Neutrophil (primary cell): Measurements from ENCODE around the gene LRRK1.

Experiments
- H3K27ac ChIP-seq: fragments of 200-600 bp; sonication (generic); 2 replicates; pipeline ENCODE4 v1.5.1; 2016; ENCODE audit warnings: mild to moderate bottlenecking, moderate library complexity
- H3K27me3 ChIP-seq: fragments of 200-600 bp; sonication (generic); 2 replicates; pipeline ENCODE4 v1.6.0; 2016; ENCODE audit warnings: mild to moderate bottlenecking
- H3K36me3 ChIP-seq: fragments of 200-600 bp; sonication (generic); 2 replicates; pipeline ENCODE4 v1.5.1; 2017
- H3K4me1 ChIP-seq, 2 experiments: fragments of 200-600 bp in 1 of 2; sonication (generic) in 1 of 2; 1 replicate in 1 of 2; 2 replicates in 1 of 2; pipeline versions ENCODE4 v1.5.1 to v1.6.1; 2013 to 2016; ENCODE audit warnings: low read depth in 1 of 2, low read length in 1 of 2, mild to moderate bottlenecking in 1 of 2, moderate library complexity in 1 of 2; ENCODE audit not compliant: control insufficient read depth in 1 of 2, insufficient read depth in 1 of 2
- H3K4me3 ChIP-seq, 2 experiments: fragments of 200-600 bp in 1 of 2; sonication (generic) in 1 of 2; 1 replicate in 1 of 2; 2 replicates in 1 of 2; pipeline ENCODE4 v1.5.1; 2013 to 2016; ENCODE audit warnings: low read depth in 1 of 2, low read length in 1 of 2, mild to moderate bottlenecking in 1 of 2, moderate library complexity in 1 of 2
- H3K9me3 ChIP-seq: fragments of 200-600 bp; sonication (generic); 2 replicates; pipeline ENCODE4 v1.5.1; 2016
- TF ChIP-seq, protein P1 (sequence below): fragments of 200-600 bp; sonication (generic); IDR thresholded peaks from 2 replicates; pipeline ENCODE4 v1.5.1; 2016; ENCODE audit warnings: antibody characterized with exemption

Gene LRRK1

DNA sequence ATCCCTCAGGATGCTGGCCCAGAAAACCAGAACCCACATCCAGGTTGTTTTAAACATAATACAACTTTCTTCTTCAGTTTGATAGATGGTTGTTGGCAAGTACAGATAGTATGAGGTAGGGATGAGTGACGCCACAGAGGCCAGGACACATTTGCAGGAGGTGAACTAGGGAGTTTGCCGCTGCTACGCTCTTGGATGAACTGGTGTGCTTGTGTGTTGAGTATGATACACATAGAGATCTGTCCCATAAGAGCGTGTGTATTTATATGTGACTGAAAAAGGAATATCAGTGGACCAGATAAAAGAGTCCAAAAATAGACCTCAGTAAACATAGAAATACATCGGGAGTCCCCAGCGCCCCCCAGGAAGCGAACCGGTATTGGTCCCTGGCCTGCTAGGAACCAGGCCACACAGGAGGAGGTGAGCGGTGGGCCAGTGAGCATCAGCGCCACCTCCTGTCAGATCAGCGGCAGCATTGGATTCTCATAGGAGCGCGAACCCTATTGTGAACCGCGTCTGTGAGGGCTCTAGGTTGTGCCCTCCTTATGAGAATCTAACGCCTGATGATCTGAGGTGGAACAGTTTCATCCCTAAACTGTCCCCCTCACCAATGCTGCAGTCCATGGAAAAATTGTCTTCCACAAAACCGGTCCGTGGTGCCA lies 98.1 kb downstream of the LRRK1 start:
- Histone ChIP-seq H3K36me3 (peaks cover 90% of the 10 kb centered on the region), H3K27me3 (no peaks in the 10 kb centered on the region), H3K27ac (peak overlapping the region; percentile 51), H3K9me3 (no peaks in the 10 kb centered on the region), H3K4me3 (no peak overlapping the region), H3K4me1 (peaks cover 12% of the 10 kb centered on the region in 2 experiments)
- TF ChIP-seq, protein P1, sequence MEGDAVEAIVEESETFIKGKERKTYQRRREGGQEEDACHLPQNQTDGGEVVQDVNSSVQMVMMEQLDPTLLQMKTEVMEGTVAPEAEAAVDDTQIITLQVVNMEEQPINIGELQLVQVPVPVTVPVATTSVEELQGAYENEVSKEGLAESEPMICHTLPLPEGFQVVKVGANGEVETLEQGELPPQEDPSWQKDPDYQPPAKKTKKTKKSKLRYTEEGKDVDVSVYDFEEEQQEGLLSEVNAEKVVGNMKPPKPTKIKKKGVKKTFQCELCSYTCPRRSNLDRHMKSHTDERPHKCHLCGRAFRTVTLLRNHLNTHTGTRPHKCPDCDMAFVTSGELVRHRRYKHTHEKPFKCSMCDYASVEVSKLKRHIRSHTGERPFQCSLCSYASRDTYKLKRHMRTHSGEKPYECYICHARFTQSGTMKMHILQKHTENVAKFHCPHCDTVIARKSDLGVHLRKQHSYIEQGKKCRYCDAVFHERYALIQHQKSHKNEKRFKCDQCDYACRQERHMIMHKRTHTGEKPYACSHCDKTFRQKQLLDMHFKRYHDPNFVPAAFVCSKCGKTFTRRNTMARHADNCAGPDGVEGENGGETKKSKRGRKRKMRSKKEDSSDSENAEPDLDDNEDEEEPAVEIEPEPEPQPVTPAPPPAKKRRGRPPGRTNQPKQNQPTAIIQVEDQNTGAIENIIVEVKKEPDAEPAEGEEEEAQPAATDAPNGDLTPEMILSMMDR, result no peak

DNA sequence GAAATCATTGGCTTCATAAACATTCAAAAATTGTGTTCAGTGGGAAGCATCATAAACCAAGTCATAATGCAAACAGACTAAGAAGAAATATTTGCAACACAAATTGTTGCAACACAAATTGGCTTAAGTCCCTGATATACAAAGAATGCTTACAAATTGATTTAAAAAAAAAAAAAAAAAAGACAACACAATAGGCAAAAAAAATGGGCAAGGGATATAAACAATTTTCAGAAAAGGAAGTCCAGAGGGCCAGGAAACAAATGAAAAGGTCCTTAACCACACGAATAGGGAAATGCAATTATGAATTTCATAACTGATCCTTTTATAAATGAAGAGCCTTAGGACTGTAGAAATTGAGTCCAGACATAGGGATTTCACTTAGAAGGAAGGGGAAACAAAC lies 98.9 kb downstream of the LRRK1 start:
- peaks cover 12% of the 10 kb centered on the region in 2 experiments for H3K4me1 ChIP-seq
- H3K27me3 ChIP-seq, result no peaks in the 10 kb centered on the region
- H3K36me3 ChIP-seq, result peaks cover 90% of the 10 kb centered on the region
- H3K9me3 ChIP-seq, result no peaks in the 10 kb centered on the region
- H3K27ac ChIP-seq, result peak overlapping the region; percentile 51
- no peak overlapping the region for H3K4me3 ChIP-seq
- TF ChIP-seq, protein P1, result no peak

DNA sequence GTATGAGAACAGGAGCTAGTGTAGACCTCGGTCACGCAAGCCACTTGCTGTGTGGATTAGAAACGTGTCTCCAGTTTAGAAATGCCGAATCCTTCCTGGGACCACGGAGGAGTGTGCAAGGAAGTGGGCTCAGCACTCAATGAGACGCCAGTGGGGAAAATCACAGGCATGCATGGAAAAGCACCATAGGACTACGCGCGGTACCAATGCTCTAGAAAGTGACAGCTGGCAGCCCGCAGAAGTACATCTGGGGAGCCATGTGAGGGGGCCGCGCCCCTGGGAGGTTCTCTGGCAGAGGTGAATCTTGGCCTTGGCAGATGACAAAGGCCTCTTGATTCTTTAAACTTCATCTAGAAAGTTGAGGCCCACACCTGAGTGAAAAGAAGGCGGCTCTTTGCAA lies 99.3 kb downstream of the LRRK1 start:
- H3K27me3 ChIP-seq, result no peaks in the 10 kb centered on the region
- peaks cover 13 to 15% of the 10 kb centered on the region in 2 experiments for H3K4me1 ChIP-seq
- H3K9me3 ChIP-seq, result no peaks in the 10 kb centered on the region
- TF ChIP-seq, protein P1, result no peak
- H3K4me3 ChIP-seq, result no peak overlapping the region
- H3K27ac ChIP-seq, result peak overlapping the region; percentile 51
- H3K36me3 ChIP-seq, result peaks cover 90% of the 10 kb centered on the region

DNA sequence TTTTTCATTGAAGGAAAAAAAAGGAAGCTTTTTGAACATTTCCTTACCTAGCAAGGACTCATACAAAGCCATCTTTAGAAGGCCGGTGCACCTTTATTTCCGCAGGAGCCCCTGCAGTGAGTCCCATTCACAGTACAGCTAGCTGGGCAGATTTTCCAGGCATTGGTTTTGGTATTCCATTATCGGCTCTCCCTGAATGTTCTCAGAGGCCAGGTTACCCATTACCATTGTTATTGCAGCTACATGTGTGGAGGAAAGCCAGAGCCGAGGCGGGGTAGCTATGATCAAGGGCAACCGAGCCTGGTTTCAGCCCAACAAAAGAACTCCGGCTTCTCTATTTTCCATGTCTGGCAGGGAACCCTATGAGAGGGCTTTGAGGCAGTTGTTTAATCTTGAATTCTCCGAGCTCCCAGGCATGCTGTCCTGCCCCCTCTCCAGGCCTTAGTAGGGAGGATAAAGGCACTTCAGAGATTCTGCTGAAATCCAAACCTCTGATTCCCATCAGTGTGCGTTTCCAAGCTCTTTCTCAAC lies 100.3 kb downstream of the LRRK1 start:
- TF ChIP-seq, protein P1, result no peak
- Histone ChIP-seq H3K4me3 (no peak overlapping the region), H3K27me3 (no peaks in the 10 kb centered on the region), H3K4me1 (peaks cover 19 to 25% of the 10 kb centered on the region in 2 experiments), H3K9me3 (no peaks in the 10 kb centered on the region), H3K36me3 (peaks cover 81% of the 10 kb centered on the region), H3K27ac (no peak overlapping the region)

DNA sequence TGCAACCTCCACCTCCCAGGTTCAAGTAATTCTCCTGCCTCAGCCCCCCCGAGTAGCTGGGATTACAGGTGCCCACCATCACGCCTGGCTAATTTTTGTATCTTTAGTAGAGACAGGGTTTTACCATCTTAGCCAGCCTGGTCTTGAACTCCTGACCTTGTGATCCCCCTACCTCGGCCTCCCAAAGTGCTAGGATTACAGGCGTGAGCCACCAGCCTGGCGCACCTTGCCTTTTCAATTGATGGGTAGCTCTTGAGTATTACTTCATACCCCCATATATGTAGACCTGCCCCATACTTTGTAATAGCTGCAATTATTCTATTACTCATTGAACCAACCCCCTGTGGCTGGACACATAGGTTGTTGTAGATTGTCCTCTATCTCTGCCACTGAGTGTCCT lies 101.3 kb downstream of the LRRK1 start:
- Histone ChIP-seq H3K27ac (no peak overlapping the region), H3K9me3 (no peaks in the 10 kb centered on the region), H3K4me3 (no peak overlapping the region), H3K27me3 (no peaks in the 10 kb centered on the region), H3K4me1 (peaks cover 19 to 32% of the 10 kb centered on the region in 2 experiments), H3K36me3 (peaks cover 81% of the 10 kb centered on the region)
- TF ChIP-seq, protein P1, result no peak
